Thymus (tissue), 11 donors: ENCODE results near the gene NEK6. TPM values are rescaled to one million over a fixed set of nuclear protein-coding genes. Genes with fewer than 3 reads are reported as not detected.

Experiments used
- DNase-seq, 9 donors: peaks; one replicate each; pipeline ENCODE4 v3.0.0-alpha.2; 2013; ENCODE audit warnings: low spot score in 9 of 9, low read depth in 6 of 9, missing footprints in 1 of 9
- H3K27ac ChIP-seq, 2 donors: one replicate each; pipeline ENCODE4 v1.5.1; 2013; ENCODE audit warnings: control low read depth in 1 of 2, low read depth in 1 of 2, low read length in 1 of 2, mild to moderate bottlenecking in 1 of 2, moderate library complexity in 1 of 2
- H3K27me3 ChIP-seq, 2 donors: one replicate each; pipeline ENCODE4 v1.5.1; 2013; ENCODE audit warnings: low read length in 1 of 2; ENCODE audit not compliant: control insufficient read depth in 2 of 2, insufficient read depth in 1 of 2
- H3K36me3 ChIP-seq, 2 donors: one replicate each; pipeline ENCODE4 v1.5.1; 2013; ENCODE audit warnings: low read length in 1 of 2, mild to moderate bottlenecking in 1 of 2, moderate library complexity in 1 of 2; ENCODE audit not compliant: control insufficient read depth in 2 of 2, insufficient read depth in 2 of 2
- H3K4me1 ChIP-seq, 2 donors: one replicate each; pipeline ENCODE4 v1.5.1; 2013; ENCODE audit warnings: low read length in 2 of 2; ENCODE audit not compliant: control insufficient read depth in 2 of 2, insufficient read depth in 2 of 2
- H3K4me3 ChIP-seq, 2 donors: one replicate each; pipeline ENCODE4 v1.5.1; 2013; ENCODE audit warnings: low read length in 2 of 2, control low read depth in 1 of 2, mild to moderate bottlenecking in 1 of 2
- H3K9me3 ChIP-seq, 2 donors: one replicate each; pipeline ENCODE4 v1.5.1; 2013; ENCODE audit warnings: low read length in 1 of 2, mild to moderate bottlenecking in 1 of 2; ENCODE audit not compliant: control insufficient read depth in 2 of 2, insufficient read depth in 1 of 2
- WGBS: extraction: QIAGEN DNeasy Blood & Tissue Kit; methylation state at CpG from one replicate; pipeline ENCODE4 v1.1.7; 2013; 5-methylcytosine and 5-hydroxymethylcytosine counted together
- polyA plus RNA-seq: library from polyadenylated mRNA; stranded (reverse); fragments of 200-250 nt; gene quantifications from one replicate; pipeline ENCODE4 v1.2.3, GENCODE V29; 2013
- total RNA-seq: library from RNA; stranded (reverse); fragments of 120-200 nt; gene quantifications from one replicate; pipeline ENCODE4 v1.2.4, GENCODE V29; 2013
- donor health status: healthy.

The NEK6 gene
- total and polyA plus RNA-seq, 2 donors: 8.3 to 9.8 TPM

- Histone ChIP-seq H3K27ac (no peak overlapping the region), H3K4me3 (no peak overlapping the region), H3K36me3 (peaks cover 13 to 16% of the 10 kb centered on the region in 2 donors), H3K9me3 (no peaks in the 10 kb centered on the region), H3K27me3 (no peaks in the 10 kb centered on the region), H3K4me1 (no peaks in the 10 kb centered on the region)
- DNase-seq: no peak
- 97% methylated on average over 14 of the region's 14 CpGs for WGBS
These were observed 87.3 kb downstream of the NEK6 start for GRCh38 chr9:124345063-124345462.

- Histone ChIP-seq H3K9me3 (no peaks in the 10 kb centered on the region), H3K4me1 (no peaks in the 10 kb centered on the region), H3K36me3 (peaks cover 18 to 23% of the 10 kb centered on the region in 2 donors), H3K27ac (no peak overlapping the region), H3K27me3 (no peaks in the 10 kb centered on the region), H3K4me3 (no peak overlapping the region)
- DNase-seq: no peak
- 99% methylated on average over 9 of the region's 9 CpGs for WGBS
These were observed 88.1 kb downstream of the NEK6 start for GRCh38 chr9:124345751-124346281.

- peaks cover 25 to 30% of the 10 kb centered on the region in 2 donors for H3K36me3 ChIP-seq
- DNase-seq: no peak
These were observed 88.8 kb downstream of the NEK6 start for GRCh38 chr9:124346347-124347163.

GRCh38 chr9:124347206-124347967 lies 89.6 kb downstream of the NEK6 start:
- H3K27me3 ChIP-seq: no peaks in the 10 kb centered on the region
- no peak for DNase-seq
- 97% methylated on average over 26 of the region's 26 CpGs for WGBS
- H3K27ac ChIP-seq: no peak overlapping the region
- H3K9me3 ChIP-seq: no peaks in the 10 kb centered on the region
- no peaks in the 10 kb centered on the region for H3K4me1 ChIP-seq
- H3K36me3 ChIP-seq: peaks cover 34 to 39% of the 10 kb centered on the region in 2 donors
- H3K4me3 ChIP-seq: no peak overlapping the region

More at GRCh38 chr9:124346347-124347163, 88.8 kb downstream of the NEK6 start:
- Histone ChIP-seq H3K4me3 (no peak overlapping the region), H3K4me1 (no peaks in the 10 kb centered on the region), H3K27ac (no peak overlapping the region), H3K27me3 (no peaks in the 10 kb centered on the region), H3K9me3 (no peaks in the 10 kb centered on the region)
- 94% methylated on average over 34 of the region's 34 CpGs for WGBS

- Histone ChIP-seq H3K4me3 (no peak overlapping the region), H3K27me3 (no peaks in the 10 kb centered on the region), H3K9me3 (no peaks in the 10 kb centered on the region), H3K27ac (no peak overlapping the region), H3K4me1 (no peaks in the 10 kb centered on the region), H3K36me3 (peaks cover 39 to 43% of the 10 kb centered on the region in 2 donors)
- no peak for DNase-seq
- whole genome bisulfite sequencing: 98% methylated on average over 8 of the region's 8 CpGs
These were observed 90.2 kb downstream of the NEK6 start for GRCh38 chr9:124347968-124348358.

- no peaks in the 10 kb centered on the region for H3K9me3 ChIP-seq
- peaks cover 43 to 47% of the 10 kb centered on the region in 2 donors for H3K36me3 ChIP-seq
- no peaks in the 10 kb centered on the region for H3K4me1 ChIP-seq
- 98% methylated on average over 3 of the region's 3 CpGs for whole genome bisulfite sequencing
- H3K27ac ChIP-seq: no peak overlapping the region
- no peaks in the 10 kb centered on the region for H3K27me3 ChIP-seq
- no peak for DNase-seq
- H3K4me3 ChIP-seq: no peak overlapping the region
These were observed 90.6 kb downstream of the NEK6 start for GRCh38 chr9:124348363-124348762.

- Histone ChIP-seq H3K4me1 (no peaks in the 10 kb centered on the region), H3K9me3 (no peaks in the 10 kb centered on the region), H3K4me3 (no peak overlapping the region), H3K27ac (no peak overlapping the region), H3K36me3 (peaks cover 48 to 51% of the 10 kb centered on the region in 2 donors), H3K27me3 (no peaks in the 10 kb centered on the region)
- DNase-seq: no peak
- WGBS: 97% methylated on average over 12 of the region's 12 CpGs
These were observed 91.1 kb downstream of the NEK6 start for GRCh38 chr9:124348831-124349230.

- Histone ChIP-seq H3K27me3 (no peaks in the 10 kb centered on the region), H3K27ac (no peak overlapping the region), H3K36me3 (peaks cover 50 to 56% of the 10 kb centered on the region in 2 donors), H3K4me3 (no peak overlapping the region), H3K4me1 (no peaks in the 10 kb centered on the region), H3K9me3 (no peaks in the 10 kb centered on the region)
- WGBS: 97% methylated on average over 8 of the region's 8 CpGs
- DNase-seq: no peak
These were observed 91.5 kb downstream of the NEK6 start for GRCh38 chr9:124349267-124349666.
